BJ (cell line): ENCODE results near the gene SUGP2. TPM values are rescaled to one million over a fixed set of nuclear protein-coding genes. Genes with fewer than 3 reads are reported as not detected.

Experiments used
- CTCF ChIA-PET: fragments of 350-600 bp; formaldehyde crosslinking; extraction: SDS; loops from one replicate; lab custom pipeline; 2021; ENCODE audit warnings: antibody characterized with exemption, inconsistent platforms; lab: Yijun Ruan, JAX
- POLR2A ChIA-PET: fragments of 300-600 bp; sonication (Branson Sonifier 250); formaldehyde crosslinking; extraction: SDS; loops from one replicate; lab custom pipeline; 2021; ENCODE audit warnings: antibody characterized with exemption; lab: Charles Lee
- DNase-seq: peaks from one replicate; pipeline ENCODE4 v3.0.0-alpha.2; 2011; ENCODE audit warnings: low read depth
- H3K27me3 ChIP-seq: 2 replicates; pipeline ENCODE4 v1.6.0; 2011; ENCODE audit warnings: low read length; ENCODE audit not compliant: control insufficient read depth, insufficient read depth
- H3K36me3 ChIP-seq: 2 replicates; pipeline ENCODE4 v1.5.1; 2011; ENCODE audit warnings: low read length; ENCODE audit not compliant: control insufficient read depth, insufficient read depth
- H3K4me3 ChIP-seq: 2 replicates; pipeline ENCODE4 v1.5.1; 2011; ENCODE audit warnings: low read depth, mild to moderate bottlenecking, control low read depth, low read length
- polyA plus RNA-seq: library from polyadenylated mRNA; depleted of rRNA; stranded (reverse); fragments of >200 nt; gene quantifications from 2 replicates; pipeline ENCODE4 v1.2.3, GENCODE V29; 2011
- TF ChIP-seq, protein P1 (sequence below): IDR thresholded peaks from 2 replicates; pipeline ENCODE4 v1.5.1; 2011; ENCODE audit warnings: low read depth, mild to moderate bottlenecking, control low read depth, inconsistent platforms, low read length, moderate library complexity; ENCODE audit not compliant: insufficient read depth

Gene SUGP2
- polyA plus RNA-seq, 1 experiment, result 37.4 TPM

DNA sequence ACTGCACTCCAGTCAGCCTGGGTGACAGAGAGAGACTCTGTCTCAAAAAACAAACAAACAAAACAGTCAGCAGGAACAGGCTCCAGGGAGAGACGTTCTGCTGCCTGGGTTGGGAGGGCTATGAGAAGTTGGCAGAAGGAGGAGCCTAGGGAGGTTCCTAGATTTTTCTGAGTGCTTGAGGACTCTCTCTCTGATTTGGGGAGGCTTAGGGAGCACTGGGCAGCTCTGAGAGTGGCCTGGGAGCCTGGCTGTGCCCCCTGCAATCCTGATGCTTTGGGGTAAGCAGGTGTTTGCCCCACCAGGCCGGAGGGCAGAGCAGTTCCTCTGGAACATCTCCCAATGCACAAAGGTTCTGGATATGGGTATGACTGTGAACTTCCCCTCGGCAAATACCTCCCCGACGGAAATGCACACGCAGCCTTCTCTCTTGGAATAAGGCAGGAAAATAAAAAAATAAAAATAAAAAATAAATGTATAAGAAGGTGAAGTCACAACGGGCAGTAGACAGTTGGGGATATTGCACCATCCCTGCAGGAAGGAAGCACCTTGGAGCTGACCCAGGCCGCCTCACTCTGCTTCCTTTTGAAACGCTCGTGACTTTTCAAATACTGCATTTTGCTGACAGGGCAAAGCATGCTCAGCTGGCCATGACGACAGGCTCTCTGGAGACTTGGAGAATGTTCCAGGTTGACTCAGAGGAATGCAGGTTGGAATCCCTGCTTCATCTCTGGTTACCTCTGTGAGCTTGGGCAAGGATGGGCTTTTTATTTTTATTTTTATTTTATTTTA lies 65.8 kb downstream of the SUGP2 start:
- H3K27me3 ChIP-seq, result no peaks in the 10 kb centered on the region
- ChIA-PET CTCF (interaction anchor here (1.6 kb wide), 1 partner anchor 44 kb away, joined by 5 read pairs; no protein-coding TSS in a partner anchor), POLR2A (no interaction called here)
- DNase-seq, result no peak
- H3K36me3 ChIP-seq, result no peaks in the 10 kb centered on the region
- H3K4me3 ChIP-seq, result no peak overlapping the region
- TF ChIP-seq, protein P1, sequence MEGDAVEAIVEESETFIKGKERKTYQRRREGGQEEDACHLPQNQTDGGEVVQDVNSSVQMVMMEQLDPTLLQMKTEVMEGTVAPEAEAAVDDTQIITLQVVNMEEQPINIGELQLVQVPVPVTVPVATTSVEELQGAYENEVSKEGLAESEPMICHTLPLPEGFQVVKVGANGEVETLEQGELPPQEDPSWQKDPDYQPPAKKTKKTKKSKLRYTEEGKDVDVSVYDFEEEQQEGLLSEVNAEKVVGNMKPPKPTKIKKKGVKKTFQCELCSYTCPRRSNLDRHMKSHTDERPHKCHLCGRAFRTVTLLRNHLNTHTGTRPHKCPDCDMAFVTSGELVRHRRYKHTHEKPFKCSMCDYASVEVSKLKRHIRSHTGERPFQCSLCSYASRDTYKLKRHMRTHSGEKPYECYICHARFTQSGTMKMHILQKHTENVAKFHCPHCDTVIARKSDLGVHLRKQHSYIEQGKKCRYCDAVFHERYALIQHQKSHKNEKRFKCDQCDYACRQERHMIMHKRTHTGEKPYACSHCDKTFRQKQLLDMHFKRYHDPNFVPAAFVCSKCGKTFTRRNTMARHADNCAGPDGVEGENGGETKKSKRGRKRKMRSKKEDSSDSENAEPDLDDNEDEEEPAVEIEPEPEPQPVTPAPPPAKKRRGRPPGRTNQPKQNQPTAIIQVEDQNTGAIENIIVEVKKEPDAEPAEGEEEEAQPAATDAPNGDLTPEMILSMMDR, result no peak

DNA sequence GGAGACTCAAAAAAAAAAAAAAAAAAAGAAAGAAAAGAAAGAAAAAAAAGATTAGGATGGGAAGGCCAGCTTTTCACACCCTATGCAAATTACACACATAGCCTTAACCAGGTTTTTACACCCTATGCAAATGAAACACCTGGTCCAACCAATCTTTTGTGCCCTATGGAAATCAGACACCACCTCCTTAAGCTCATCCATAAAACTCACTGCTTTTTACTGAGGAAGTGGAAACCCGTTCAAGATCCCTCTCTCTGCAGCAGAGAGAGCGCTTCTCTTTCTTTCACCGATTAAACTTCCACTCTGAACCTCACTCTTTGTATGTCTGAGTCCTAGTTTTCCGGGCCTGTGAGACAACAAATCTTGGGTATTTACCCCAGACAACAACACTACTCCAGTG lies 67.0 kb downstream of the SUGP2 start:
- ChIA-PET POLR2A (no interaction called here), CTCF (interaction anchor here (1.5 kb wide), 1 partner anchor 21 kb away, joined by 4 read pairs; no protein-coding TSS in a partner anchor)
- H3K36me3 ChIP-seq, result no peaks in the 10 kb centered on the region
- no peaks in the 10 kb centered on the region; the same call in none of the 2 replicates for H3K27me3 ChIP-seq
- H3K4me3 ChIP-seq, result no peak overlapping the region
- no peak for DNase-seq
- TF ChIP-seq, protein P1, result no peak

DNA sequence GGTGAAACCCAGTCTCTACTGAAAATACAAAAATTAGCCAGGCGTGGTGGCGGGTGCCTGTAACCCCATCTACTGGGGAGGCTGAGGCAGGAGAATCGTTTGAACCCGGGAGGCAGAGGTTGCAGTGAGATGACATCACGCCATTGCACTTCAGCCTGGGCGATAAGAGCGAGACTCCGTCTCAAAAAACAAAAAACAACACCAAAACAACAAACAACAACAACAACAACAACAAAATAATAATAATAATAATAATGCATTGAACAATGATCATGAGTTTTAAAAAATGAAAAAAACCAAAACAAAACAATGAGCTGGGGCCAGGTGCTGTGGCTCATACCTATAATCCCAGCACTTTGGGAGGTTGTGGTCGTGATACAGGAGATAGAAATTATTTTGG lies 69.2 kb downstream of the SUGP2 start:
- ChIA-PET POLR2A (no interaction called here), CTCF (no interaction called here)
- H3K4me3 ChIP-seq, result no peak overlapping the region
- H3K36me3 ChIP-seq, result no peaks in the 10 kb centered on the region
- TF ChIP-seq, protein P1, result no peak
- no peaks in the 10 kb centered on the region; the same call in none of the 2 replicates for H3K27me3 ChIP-seq
- DNase-seq, result no peak

DNA sequence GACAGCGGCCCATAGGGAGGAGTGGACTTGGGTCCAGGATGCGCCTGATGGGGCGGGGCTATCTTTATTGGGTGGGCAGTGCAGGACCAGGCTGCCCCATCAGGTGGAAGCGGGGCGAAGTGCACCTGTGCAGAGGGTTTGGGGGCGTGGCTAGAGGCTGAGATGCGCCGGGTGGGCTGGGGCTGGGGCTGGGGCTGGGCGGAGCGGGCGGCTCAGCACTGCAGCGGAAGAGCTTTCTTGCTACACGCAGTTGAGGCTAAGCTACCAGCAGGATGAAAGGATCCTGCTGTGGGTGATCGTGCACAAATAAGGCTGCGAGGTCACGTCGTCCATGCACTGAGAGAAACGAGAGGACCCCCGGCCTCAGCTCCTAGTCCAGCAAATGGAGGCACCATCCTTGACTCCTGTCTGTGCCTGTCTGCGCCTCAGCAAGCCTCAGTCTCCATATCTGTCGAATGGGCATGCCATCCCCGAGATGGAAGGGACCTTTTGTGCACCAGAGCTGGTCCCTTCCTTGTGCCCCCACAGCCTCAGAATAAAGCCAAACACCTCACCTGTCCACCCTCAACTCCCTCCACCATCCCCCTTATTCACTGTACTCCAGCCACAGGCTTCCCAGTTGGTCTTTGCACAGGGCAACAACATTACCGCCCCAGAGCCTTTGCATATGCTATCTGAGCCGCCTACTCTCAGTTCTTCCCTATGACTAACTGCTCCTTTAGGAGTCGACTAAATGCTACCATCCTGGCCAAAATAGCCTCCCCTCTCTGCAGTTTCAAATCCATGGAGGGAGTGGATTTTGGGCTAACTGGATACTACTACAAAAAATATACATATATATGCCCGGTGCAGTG lies 71.3 kb downstream of the SUGP2 start:
- no peak overlapping the region for H3K4me3 ChIP-seq
- TF ChIP-seq, protein P1, result no peak
- no peaks in the 10 kb centered on the region; the same call in none of the 2 replicates for H3K27me3 ChIP-seq
- POLR2A ChIA-PET, result no interaction called here
- DNase-seq, result no peak
- no peaks in the 10 kb centered on the region for H3K36me3 ChIP-seq
- CTCF ChIA-PET, result no interaction called here

DNA sequence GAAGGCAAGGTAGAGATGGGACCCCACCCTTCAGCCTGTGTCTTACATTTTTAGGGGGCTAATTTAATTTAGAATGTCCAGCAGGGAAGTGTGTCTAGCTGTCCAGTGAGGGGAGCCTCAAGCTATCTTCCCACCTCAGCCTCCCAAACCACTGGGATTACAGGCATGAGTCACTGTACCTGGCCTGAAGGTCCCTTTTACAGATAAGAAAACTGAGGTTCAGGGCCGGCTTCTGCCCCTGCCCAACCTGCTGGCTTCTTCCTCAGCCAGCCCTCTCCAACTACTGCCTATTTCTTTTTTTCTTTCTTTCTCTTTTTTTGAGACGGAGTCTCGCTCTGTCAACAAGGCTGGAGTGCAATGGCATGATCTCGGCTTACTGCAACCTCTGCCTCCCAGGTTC lies 72.9 kb downstream of the SUGP2 start:
- ChIA-PET POLR2A (no interaction called here), CTCF (no interaction called here)
- TF ChIP-seq, protein P1, result no peak
- no peaks in the 10 kb centered on the region for H3K36me3 ChIP-seq
- no peak for DNase-seq
- H3K27me3 ChIP-seq, result no peaks in the 10 kb centered on the region; the same call in none of the 2 replicates
- H3K4me3 ChIP-seq, result no peak overlapping the region
